IPS-18c (cell line): ENCODE results near the gene BTK.

Experiments used
- H3K4me3 ChIP-seq: 2 replicates; pipeline ENCODE4 v1.7.0; 2013; ENCODE audit warnings: low read depth, mild to moderate bottlenecking, low read length, moderate library complexity; ENCODE audit not compliant: insufficient read depth
- H3K9me3 ChIP-seq: one replicate; pipeline ENCODE4 v1.6.1; 2013; ENCODE audit warnings: mild to moderate bottlenecking, low read length, moderate library complexity; ENCODE audit not compliant: control insufficient read depth, insufficient read depth

The BTK gene

DNA sequence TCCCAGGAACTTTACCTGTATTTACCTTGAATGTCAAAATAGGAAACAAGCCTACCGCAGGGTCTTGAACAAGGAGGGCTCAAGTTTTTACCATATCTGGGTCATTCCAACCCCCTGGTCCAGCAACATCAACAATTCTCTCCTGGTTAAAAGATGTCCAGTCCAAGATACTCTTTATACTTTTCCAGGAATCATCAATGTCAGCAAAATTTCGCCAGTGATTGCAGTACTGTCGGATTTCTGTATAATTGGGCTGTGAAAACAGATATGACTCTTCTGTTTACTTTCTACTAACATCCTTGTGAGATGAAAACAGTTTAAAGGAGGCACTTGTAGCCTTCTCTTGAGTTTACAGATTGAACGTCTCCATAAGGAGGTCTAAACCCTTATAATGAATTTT lies 12.7 kb upstream of the BTK start:
- Histone ChIP-seq H3K9me3 (peaks cover 2% of the 10 kb centered on the region), H3K4me3 (no peak overlapping the region)

DNA sequence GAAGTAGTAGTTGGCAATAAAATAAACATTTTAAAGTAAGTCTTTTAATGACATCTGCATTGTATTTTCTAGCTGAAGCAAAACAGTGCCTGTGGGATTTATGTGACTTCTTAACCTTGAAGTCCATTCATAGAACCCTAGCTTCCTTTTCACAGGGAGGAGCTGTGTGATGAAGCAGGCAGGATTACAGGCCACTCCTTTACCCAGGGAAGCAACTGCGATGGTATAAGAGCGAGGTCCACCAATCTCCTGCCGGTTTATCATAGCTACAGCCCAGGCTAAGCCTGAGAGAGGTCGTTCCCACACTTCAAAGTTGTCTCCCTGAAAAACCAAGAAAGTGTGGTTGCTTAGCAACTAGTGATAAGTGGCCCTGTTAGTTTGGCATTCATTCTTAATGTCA lies 11.8 kb upstream of the BTK start:
- Histone ChIP-seq H3K9me3 (peaks cover 2% of the 10 kb centered on the region), H3K4me3 (no peak overlapping the region)

DNA sequence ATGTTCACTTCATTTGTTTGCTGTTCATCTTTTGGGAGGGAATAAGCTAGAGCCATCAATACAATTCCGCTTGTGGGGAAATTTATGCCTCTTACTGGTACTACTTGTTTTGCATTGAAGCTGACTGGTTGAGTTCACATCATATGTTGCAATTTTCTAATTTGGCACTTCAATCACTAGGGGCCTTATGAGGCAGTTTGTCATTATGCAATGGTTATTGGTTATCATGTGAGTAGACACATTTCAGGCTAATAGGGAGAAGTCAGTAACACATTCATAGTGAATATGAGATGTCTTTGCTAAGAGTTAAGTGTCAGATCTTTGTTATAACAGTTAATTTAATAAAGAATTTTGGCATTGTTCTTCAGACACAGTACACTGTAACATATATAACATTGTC lies 9.8 kb upstream of the BTK start:
- no peak overlapping the region for H3K4me3 ChIP-seq
- peaks cover 2% of the 10 kb centered on the region for H3K9me3 ChIP-seq

DNA sequence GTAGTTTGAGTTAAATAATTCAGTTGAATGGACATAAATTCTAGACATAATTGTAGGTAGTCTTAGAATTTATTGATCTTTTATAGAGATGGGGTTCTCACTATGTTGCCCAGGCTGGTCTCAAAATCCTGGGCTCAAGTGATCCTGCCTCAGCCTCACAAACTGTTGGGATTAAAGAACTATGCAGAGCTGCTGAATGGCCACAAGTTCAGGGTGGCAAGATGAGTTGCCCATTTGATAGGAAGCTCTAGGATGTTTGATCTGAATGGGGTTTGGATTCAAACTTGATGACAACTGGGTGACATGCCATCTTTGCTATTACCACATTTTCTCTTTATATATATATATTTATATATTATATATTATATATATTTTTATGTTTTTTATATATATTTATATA lies 8.4 kb upstream of the BTK start:
- Histone ChIP-seq H3K9me3 (peaks cover 2% of the 10 kb centered on the region), H3K4me3 (no peak overlapping the region)

DNA sequence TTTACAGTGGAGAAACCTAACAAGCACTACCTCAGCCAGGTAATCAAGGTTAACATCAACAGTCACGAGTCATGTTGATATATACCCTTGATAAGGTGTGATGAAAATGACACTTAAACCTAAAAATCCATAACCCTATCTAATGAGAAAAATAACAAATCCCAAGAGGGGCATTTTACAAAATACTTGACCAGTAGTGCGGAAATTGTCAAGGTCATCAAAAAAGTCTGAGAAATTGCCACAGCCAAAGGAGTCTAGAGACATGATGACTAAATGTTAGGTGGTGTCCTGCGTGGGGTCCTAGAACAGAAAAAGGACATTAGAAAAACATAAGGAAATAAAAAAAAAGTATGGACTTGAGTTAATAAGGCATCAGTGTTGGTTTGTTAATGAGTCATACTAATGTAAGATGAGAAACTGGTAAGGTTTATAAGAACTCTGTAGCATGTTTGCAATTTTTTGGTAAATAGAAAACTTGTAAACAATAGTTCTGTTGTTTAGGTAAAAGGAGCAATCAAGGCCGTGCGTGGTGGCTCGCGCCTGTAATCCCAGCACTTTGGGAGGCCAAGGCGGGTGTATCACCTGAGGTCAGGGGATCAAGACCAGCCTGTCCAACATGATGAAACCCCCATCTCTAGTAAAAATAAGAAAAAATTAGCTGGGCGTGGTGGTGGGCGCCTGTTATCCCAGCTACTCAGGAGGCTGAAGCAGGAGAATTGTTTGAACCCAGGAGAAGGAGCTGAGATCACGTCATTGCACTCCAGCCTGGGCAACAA lies 7.7 kb upstream of the BTK start:
- Histone ChIP-seq H3K4me3 (no peak overlapping the region), H3K9me3 (peaks cover 2% of the 10 kb centered on the region)

DNA sequence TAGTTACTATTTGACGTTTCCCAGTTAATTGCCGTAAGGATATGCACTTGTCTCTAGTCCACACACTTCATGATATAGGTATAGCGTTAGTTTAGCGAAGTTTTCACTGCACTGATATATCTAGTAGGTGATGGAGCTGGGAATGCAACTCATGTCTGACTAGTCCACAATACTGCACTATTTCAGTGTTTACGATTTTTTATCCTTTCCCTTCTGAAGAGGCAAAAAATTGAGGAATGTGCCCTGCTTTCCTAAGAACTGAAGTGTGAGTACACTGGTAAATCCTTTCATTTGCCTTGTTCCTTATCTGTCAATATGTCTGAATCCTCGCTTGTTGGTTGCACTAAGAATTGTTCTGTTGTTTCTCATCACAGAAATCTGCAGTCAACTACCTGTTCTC lies 5.8 kb upstream of the BTK start:
- peaks cover 2% of the 10 kb centered on the region for H3K9me3 ChIP-seq

DNA sequence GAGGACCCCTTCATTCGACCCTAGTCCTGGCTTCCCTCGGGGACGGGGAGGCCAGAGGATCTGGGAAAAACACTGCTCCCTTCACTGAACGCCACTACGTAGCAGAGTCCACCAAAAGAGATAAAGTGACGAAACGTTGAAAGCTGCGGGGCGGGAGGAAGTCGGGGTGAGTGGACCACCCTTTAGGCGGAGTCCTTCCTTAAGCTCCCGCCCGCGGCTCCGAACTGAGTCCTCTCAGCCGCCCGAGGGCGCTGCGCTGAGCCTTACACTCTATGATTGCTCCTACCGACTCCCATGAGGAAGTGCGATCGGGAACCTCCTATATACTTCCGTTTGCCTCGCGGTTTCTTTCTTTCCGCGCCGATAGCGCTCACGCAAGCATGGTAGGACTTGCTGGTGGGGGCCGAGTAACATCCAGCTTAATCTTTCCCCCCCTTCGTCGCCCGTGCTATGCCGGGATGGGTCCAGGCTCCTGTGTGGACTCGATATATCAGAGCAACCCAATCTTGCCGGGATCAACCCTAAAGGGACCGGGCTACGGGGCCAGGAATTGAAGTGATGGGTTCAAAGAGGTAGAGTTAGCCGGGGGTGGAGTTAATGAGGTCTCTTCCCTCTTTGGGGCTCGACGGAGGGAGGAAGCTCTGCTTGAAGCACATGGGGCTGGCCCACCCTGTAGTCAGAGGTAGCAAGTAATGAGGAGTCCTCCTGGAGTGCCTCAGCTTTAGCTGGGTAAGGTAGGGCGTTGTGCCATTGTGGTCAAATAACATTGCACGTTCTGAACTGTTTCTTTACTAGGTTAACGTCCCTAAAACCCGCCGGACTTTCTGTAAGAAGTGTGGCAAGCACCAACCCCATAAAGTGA lies 4.9 kb upstream of the BTK start, which contains the start of gene RPL36A:
Gene RPL36A (plus strand): TSS at position 348 of the 862 bp plus-strand sequence. CDS start 33 bp downstream, at position 381.
- peak within 1 kb of the TSS; percentile 83 for H3K4me3 ChIP-seq
- peaks cover 2% of the 10 kb centered on the region for H3K9me3 ChIP-seq

More for the DNA sequence above, 5.8 kb upstream of the BTK start:
- peak overlapping the region; percentile 83 for H3K4me3 ChIP-seq

DNA sequence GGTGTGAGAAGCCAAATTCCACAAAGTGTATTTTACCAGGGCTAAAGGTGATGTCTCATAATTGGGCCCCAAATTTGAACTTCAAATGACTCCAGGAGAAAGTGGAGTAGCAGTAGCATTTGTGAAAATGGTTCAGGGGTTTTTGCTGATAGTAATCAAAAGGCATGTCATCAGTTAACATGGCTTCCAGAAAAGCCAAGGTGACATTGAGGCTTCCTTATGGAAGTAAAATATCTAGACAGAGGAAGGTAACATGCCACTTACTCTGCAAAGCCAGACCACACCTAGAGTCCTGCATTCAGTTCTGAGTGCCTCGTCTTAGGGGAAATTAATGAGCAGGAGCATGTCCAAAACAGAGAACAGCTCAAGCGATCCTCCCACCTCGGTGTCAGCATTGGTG lies 2.6 kb upstream of the BTK start:
- no peaks in the 10 kb centered on the region for H3K9me3 ChIP-seq
- no peak overlapping the region for H3K4me3 ChIP-seq

DNA sequence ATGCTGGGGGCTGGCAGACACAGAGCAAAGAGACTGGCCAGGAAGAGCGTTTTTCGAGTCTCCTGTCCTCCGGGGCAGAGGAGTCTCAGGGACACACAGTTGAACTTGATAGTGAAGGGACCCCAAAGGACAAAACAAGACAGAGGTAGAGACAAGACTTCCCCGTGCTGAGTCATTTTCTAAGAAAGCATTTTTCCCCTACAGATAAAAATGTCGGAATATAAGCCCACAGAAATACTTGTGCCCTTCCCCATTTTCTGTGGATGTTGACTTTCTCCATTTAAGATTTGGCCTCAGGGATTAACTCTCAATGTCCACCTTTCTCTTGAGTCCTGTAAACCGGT lies 523 bp upstream of the BTK start:
- Histone ChIP-seq H3K9me3 (peaks cover 2% of the 10 kb centered on the region), H3K4me3 (no peak overlapping the region)

DNA sequence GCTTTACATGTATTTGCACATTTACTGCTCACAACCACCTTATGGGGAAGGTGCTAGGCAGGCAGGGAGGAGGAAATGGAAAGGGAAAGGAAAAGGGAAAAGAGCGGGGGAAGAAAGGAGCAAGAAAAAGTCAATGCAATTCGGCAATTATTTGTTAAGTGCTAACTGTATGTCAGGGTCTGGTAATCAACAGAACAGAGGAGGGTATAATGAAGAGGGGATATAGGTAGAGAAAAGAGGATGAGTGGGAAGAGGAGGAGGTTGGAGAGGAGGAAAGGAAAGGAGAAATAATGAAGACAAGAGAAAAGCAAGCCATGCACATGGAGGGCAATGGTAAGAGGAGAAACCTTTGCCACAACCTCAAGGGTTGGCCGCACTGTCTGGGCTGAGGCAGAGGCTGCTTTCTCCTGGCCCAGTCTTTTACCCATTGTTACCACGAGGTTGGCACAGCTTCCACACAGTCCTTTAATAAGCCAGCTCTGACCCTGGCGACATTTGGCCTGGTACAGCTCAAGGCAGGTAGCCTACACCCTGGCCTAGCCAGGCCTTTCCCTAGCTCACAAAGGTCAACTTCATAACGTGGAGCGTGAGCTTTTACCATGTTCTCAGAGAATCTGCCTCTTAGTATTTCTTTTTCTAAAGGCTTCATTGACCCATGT lies 836 bp downstream of the BTK start:
- peaks cover 2% of the 10 kb centered on the region for H3K9me3 ChIP-seq
- H3K4me3 ChIP-seq: no peak overlapping the region

DNA sequence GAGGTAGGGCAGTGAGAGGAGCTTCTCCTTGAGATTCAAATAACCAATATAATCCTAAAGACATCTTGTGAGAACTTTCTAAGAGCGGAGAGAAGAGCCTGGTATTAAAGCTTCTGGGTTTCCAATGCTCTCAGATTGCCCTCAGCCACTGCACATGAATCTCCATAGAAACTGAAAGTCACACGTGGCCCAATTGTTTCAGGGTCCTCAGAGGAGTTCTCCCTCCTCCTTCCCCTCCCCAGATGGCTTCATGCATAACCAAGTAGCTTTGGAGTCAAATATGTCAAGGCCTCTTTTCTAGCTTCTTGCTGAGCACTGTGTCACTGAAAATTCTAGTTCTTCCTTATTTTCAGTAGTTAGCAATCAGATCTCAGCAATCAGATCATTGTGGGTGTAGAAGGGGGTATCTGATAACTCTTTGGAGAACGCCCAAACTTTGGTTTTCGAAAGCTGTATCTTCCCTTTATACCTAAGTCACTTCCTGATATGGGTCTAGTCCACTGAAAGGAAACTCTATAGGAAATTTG lies 2.2 kb downstream of the BTK start:
- Histone ChIP-seq H3K9me3 (peaks cover 2% of the 10 kb centered on the region), H3K4me3 (no peak overlapping the region)

DNA sequence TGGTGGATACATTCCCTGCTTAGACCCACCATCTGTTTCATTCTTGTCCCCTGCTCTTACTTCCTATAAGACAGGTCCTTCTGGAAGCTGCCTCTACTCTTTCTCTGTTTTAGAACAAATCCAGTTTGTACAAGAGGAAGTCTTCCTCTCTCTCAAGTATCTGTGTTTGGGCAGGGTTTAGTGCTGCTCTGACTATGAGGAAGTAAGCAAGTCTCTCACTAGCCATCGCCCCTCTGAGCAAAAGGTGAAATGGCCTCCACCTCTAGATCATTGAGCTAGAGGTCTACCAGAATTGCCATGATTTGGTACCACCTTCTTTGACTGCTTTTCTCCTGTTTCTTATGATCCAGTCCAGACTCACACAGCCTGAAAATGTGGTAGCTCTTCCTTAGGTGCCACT lies 8.4 kb downstream of the BTK start:
- Histone ChIP-seq H3K9me3 (peaks cover 2% of the 10 kb centered on the region), H3K4me3 (no peak overlapping the region)

DNA sequence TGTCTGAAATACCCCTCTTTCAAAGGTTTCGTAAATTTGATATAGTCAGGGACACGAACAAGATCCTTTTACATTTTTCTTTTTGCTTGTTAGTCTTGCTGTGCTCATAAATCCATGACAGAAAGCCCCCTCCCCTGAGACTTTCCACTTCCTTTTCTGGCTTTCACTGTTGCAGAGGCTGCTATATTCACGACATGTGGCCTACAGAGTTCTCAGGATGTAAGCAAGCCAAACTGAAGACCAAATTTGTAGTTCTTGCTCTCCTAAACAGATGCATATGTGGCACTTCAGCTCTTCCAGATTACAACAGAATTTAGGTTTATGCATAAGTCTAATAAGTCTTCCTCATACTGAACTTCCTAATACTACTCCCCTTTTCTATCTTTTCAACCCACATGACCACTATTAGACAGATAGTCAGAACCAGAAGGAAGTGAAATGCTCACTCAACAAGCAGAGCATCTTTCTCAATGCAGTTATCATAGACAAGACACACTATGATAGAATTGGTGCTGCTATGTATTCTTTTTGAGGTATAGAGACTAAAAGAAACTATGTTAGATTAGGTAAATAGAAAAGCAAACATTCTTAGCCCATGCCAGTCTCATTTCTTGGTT lies 15.0 kb downstream of the BTK start:
- Histone ChIP-seq H3K4me3 (no peak overlapping the region), H3K9me3 (no peaks in the 10 kb centered on the region)

DNA sequence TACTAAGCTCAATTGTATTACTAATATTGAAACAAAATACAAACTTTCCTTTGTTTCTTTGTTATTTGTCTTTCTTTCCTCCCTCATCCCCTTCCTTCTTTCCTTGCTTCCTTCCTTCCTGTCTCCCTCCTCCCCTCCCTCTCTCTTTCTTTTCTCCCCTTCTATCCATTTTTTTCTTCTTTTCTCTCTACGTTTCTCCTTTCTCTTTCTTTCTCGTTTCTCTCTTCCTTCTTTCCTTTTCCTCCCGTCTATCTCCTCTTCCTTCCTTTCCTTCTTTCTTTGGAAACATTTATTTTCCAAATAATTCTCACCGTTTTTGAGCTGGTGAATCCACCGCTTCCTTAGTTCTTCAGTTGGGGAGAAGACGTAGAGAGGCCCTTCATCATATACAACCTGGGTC lies 16.3 kb downstream of the BTK start:
- peaks cover 3% of the 10 kb centered on the region for H3K9me3 ChIP-seq
- H3K4me3 ChIP-seq: no peak overlapping the region

DNA sequence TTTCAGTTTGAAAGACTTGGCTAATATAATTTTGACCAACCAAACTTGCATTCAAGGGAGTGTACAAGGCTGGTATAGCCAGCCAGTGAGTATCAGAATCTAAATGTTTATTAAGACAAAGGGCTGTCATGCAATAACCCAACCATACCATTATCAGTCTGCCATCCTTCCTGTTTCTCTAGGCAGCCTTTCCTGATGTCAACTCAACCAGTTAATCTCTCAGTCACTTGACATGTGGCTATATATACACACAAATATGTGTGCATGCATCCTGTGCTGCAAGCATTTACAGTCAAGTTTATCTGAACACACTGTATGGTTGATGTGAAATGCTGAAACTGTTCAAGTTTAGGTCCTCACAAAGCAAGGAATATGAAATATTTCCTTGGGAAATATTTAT lies 17.2 kb downstream of the BTK start:
- Histone ChIP-seq H3K9me3 (peaks cover 8% of the 10 kb centered on the region), H3K4me3 (no peak overlapping the region)

DNA sequence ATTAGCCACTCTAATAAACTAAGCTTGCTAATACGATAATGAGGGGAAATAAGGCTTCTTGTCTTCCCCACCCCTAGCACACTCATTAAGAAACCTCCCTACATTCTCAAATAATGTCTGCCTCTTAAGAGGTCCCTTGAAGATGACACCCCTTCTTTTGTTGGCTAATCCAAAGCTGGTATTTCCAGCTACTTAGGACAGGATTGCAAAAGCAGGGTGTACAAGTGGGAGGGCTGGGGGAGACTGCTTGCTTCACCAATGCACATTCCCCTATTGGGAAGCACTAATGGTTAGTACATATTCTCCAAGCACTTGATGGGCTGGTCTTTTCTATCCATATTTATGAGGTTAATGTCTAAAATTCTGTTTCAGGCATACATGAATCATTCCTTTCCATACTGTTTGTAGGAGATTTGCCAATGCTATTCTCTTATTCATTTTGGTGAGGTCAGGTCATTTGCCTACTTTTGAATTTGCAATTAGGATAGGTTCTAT lies 20.6 kb downstream of the BTK start:
- Histone ChIP-seq H3K9me3 (peaks cover 9% of the 10 kb centered on the region), H3K4me3 (no peak overlapping the region)

DNA sequence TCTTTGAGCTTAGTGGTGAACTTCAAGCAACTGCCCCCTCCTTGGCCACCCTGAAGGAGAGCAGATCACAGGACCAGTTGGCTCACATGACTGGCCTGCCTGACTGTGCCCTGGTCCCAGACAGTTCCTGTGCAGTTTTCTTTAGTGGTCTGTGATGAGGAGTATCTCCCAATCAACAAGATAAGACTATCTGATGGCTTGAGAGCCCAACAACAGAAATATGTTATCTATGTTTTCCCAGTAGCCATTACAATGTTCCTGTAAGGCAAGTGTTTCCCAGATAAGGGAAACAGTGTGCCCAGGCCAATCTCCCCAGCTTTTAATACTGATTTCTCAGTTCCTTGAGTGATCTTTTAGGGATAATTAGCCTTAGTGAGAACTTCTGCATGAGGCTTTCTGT lies 23.2 kb downstream of the BTK start:
- peaks cover 12% of the 10 kb centered on the region for H3K9me3 ChIP-seq

More for the DNA sequence above, 23.2 kb downstream of the BTK start:
- no peak overlapping the region for H3K4me3 ChIP-seq
